HG03139 (cell line): ENCODE measurements around the gene COL6A6.

Experiments used
- ATAC-seq: cut with Tn5 transposase; IDR thresholded peaks from one replicate; pipeline ENCODE4 v1.9.1; 2021; ENCODE audit not compliant: unreplicated experiment

The COL6A6 gene, protein sequence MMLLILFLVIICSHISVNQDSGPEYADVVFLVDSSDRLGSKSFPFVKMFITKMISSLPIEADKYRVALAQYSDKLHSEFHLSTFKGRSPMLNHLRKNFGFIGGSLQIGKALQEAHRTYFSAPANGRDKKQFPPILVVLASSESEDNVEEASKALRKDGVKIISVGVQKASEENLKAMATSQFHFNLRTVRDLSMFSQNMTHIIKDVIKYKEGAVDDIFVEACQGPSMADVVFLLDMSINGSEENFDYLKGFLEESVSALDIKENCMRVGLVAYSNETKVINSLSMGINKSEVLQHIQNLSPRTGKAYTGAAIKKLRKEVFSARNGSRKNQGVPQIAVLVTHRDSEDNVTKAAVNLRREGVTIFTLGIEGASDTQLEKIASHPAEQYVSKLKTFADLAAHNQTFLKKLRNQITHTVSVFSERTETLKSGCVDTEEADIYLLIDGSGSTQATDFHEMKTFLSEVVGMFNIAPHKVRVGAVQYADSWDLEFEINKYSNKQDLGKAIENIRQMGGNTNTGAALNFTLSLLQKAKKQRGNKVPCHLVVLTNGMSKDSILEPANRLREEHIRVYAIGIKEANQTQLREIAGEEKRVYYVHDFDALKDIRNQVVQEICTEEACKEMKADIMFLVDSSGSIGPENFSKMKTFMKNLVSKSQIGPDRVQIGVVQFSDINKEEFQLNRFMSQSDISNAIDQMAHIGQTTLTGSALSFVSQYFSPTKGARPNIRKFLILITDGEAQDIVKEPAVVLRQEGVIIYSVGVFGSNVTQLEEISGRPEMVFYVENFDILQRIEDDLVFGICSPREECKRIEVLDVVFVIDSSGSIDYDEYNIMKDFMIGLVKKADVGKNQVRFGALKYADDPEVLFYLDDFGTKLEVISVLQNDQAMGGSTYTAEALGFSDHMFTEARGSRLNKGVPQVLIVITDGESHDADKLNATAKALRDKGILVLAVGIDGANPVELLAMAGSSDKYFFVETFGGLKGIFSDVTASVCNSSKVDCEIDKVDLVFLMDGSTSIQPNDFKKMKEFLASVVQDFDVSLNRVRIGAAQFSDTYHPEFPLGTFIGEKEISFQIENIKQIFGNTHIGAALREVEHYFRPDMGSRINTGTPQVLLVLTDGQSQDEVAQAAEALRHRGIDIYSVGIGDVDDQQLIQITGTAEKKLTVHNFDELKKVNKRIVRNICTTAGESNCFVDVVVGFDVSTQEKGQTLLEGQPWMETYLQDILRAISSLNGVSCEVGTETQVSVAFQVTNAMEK (N-terminal part only)

DNA sequence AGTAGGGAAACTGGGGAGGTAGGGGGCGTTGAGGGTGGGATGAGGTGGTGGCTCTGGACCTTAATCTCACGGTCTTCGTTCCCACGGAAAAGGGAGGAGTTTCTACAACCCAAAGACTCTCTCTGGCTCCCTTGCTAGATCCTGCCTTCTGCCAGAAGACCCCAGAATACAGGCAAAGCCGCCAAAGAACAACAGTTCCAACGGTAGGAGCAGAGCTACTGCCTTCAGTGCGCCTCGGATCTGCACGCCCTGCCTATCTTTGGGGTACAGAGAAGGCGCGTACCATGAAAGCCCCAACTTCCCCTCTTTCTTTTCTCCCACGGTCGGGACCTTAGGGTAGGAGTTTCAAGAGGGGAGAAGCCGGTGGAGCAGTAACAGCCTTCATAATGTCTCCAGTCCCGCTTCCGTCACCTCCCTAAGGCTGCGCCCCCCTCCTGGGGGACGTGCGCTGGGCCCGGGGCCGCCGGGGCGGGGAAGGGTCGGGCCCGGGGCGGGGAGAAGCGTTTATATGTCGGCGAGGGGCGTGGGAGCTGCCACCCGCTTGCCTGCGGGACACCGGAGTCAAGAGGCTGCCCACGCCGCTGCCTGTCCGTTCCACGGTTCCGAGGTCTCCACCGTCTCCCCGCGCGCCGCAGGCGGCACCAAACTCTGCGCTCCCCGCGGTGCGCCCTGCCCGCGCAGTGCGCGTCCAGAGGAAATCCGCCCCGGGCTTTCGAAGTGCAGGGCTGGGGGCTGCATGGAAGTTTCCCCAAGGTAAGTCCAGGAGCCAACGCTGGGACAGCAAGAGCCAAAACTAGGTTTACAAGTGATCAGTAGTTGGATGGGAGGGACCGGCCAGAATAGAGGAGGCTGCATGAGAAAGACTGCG lies at the start of gene COL6A6:
Gene COL6A6, plus strand, starts transcription at position 533 of the 868 bp plus-strand sequence. CDS start 43,188 bp downstream, outside the sequence.
- no peak for ATAC-seq

DNA sequence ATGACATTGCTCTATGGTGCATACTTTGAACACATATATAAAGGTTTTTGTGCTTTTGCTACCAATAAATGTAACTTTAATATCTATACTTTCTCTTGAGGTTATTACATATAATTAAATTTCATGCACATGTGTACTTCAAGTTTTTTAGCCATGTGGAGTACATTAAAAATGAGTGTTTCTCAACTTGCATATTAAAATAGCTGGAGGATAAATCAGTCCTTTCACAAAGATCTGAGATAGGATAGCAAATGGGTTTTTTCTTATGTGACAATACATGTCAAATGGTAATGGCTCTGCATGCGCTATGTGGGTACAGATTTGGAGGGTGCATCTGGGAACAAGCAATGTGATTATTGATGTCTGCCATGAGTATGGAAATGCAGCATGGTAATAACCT lies 48.7 kb upstream of the COL6A6 start:
- no peak for ATAC-seq

DNA sequence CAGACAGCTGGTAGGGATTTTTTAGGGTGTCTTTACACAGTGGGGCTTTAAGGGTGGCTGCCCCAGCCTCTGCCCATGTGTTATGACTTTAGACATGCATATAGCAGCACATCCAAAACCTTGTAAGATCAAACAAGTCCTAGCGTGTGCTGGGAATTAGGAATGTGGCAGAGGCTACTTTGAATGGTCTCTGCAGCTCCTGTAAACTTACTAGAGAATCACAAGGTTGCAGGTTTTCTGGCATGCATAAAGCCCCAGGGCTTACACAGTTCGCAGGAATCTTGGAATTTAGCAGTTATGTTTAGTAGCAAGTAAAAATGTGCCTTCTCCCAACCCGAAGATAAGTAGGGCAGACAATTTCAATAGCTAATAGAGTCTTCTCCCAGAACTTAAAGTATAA lies 46.9 kb upstream of the COL6A6 start:
- no peak for ATAC-seq

DNA sequence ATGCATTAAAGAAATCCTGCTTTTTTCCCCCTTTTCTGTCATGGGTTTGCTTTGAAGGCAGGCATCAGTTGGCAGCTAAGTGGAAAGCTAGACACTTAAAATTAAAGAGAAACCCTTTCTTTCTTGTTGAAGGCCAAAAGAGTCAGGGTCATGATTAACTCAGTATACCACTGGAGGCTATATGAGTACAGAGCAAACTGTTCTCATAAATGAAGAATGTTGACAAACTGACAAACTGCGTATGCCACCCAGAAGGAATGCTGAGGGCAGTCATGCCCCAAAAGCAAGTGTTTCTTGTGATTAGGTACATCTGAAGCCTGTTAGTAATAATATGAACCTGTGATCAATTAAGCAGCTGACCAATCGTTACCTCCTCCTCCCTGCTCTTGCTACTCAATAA lies 43.6 kb upstream of the COL6A6 start:
- no peak for ATAC-seq

DNA sequence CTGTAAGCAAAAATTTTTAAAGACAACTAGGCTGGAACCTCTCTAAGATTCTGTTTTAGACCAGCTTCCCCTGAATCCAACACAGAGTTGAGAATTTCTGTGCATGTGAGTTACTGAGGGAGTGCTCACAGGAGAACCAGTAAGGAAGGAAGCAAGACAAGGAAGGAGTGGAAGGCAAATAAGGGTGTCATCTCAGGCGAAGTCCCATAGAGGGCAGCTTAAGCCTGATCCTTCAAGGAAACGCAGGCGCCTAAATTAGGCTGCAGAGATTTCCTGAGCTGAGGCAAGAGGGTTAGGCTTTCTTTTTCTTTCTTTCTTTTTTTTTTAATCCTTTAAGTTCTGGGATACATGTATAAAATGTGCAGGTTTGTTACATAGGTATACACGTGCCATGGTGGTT lies 36.2 kb upstream of the COL6A6 start:
- no peak for ATAC-seq

DNA sequence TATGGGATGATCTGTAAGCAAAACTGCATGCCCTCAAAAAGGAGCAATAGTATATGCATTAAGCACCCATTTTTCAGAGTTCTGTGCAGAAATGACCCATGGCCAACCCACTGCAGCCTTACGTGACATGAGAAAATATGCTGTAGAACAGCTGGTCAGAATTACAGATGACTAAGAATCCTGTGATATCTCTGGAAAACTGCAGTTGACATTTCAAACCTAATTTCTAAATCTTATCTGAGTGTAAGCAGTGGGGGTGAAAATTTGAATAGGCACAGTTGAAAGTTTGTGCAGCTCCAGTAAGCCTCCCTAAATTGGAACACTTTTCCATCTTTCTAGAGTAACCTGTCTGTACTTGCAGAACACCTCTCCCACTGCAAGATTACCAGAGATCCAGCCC lies 28.7 kb upstream of the COL6A6 start:
- ATAC-seq: no peak

DNA sequence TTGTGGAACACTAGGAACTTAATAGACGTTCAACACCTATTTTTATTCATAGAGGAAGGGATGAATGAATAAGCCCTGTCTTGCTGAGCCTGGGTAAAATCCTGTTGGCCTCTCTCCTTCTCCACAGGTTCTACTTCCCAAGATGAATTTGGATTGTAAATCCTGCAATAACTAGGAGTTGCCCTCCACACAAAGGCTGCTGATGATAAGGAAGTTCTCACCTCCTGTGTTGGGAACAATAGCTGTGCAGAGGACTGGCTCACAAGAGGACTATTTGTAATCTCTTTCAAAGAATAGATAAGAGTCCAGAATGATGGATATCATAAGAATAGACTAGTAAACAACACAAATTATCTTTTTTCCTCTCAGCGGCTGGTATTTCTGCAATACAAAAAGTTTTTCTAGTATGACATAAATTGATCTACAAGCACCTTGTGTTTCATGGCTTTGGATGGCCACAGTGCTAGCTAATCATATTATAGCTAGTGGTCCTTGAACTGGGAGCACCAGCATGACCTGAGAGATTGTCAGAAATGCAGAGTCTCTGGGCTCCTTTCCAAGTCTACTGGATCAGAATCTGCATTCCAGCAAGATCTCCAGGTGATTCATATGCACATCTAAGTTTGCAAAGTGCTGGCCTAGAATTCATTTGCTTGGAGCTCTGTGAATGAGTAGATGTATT lies 28.1 kb upstream of the COL6A6 start:
- ATAC-seq: no peak

DNA sequence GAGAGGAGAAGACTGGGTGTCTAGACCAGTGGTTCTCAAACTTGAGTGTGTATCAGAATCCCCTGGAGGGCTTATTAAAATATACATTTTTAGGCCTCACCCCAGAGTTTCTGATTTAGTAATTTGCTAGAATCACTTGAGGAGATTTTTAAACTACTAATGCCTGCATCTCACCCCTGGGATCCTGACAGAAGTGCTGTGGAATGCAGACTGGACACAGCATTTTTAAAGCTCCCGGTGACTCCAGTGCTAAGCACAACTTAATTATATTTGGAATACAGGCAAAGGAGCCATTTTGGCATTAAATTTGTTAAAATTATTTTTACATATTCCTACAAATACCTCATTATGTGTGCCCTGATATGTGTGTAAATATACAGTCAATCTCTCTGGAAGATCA lies 26.7 kb upstream of the COL6A6 start:
- ATAC-seq: no peak

DNA sequence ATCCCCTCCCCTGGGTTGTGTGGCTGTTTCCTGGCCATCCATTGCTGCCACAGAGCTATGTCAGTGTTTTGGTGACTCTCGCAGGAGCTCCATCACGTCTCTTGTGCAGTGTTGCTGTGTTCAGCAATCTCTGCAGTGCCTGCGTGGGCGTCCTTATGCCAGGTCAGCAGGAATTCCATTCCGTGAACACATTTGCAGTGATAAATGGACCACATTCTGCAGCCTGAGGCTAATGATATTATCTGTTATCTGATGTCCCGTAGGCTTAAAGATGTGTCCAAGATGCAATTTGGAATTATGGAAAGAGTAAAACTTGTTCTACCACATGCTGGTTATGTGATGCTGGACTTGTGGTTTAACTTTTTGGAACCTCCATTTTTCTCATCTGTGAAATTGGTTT lies 25.5 kb upstream of the COL6A6 start:
- no peak for ATAC-seq

DNA sequence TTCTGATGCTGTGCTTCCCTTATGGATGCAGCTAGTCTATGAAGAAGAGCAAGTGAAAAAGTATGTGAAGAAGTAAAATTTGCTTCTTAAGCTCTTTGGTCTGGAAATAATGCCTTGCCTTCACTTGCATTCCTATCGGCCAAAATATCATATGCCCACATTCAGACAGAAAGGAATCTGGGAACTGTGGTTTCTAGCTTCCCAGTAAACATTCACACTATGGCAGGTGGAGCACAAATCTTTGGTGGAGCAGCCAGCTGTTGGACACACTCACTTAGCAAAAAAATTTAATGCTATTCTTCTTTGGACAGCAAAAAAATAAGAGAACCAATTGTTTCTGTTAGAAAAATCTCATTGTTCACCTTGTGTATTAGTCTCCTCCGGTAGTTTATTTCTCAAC lies 12.3 kb upstream of the COL6A6 start:
- no peak for ATAC-seq

DNA sequence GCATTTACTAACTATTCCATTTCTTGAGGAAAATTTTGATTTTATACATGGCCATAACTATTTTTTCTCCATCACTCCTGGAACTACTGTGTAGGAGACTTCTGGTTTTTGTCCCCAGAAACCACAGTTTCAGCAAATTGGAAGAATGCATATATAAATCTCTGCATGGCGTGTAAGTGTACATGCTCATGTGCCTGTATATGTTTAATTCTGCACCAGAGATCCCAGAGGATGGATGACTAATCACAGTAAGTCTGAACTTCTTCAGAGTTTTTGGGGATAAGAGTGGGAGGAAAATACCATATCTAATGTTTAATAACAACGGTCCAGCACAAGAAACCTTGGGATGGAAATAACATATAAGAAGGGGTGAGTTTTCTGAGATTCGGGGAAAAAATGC lies 10.9 kb upstream of the COL6A6 start:
- no peak for ATAC-seq

DNA sequence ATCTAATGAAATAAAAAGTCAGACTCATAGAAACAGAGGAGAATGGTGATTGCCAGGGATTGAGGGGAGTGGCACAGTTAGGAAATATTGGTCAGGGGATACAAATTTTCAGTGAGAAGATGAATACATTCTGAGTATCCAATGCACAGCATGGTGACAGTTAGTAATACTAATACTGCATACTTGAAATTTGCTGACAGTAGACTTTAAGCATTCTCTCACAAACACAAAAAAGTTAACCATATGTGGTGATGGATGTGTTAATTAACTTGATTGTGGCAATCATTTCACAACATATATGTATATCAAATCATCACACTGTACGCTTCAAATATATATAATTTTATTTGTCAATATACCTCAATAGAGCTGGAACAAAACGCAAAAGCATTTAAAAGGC lies 9.2 kb upstream of the COL6A6 start:
- no peak for ATAC-seq

DNA sequence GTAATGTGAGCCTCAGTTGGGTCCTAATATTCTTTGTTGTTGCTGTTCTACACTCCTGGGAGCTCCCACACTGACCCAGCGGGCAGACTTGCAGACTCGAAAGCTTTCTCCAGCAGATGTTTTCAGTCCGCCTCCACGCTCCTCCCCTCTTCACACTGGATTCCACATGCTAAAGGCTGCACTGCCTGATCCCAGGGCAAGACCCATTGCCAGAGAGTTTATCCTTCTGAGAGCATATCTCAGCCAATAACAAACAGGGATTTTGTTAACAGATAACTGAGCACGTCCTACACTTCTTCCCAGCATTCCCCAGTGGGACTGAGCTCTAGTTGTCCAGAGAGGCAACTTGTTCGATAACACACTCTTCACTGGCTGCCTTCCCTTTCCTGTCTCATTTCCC lies 8.0 kb upstream of the COL6A6 start:
- no peak for ATAC-seq

DNA sequence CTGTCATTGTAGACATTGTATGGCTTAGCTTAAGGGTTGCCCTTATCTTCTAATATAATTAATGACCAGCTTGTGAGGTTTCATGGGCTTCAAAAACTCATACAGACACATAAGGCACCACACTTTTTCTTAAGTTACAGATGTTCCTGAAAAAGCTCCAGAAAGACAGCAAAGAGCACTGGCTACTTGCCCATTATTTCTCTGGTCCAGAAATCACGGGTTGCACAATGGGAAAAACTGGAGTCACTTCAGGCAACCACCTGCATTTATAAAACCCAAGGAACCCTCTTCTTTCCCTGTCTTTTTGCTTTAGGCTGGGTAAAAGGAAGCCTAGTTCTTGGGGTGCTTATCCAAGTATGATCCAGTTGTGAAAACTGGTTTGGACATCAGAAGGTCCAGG lies 2.3 kb upstream of the COL6A6 start:
- ATAC-seq: no peak

DNA sequence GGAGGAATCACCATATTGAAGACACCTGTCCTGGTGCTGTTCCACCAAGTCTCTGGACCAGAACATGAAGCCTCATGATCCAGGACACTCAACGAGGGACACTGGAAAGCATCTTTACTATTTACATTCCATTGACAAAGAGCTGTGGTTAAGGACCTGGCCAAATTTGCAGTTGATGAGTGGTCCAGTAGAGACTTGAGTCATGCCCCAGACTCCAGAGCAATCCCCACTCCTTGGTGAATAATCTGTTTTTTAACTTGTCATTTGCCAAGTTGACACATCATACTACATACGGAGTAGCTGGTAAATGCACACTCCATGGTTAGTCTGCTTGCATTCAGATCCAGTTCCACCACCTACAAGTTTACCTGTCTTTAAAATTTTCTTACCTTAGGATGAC lies 1.2 kb upstream of the COL6A6 start:
- no peak for ATAC-seq

DNA sequence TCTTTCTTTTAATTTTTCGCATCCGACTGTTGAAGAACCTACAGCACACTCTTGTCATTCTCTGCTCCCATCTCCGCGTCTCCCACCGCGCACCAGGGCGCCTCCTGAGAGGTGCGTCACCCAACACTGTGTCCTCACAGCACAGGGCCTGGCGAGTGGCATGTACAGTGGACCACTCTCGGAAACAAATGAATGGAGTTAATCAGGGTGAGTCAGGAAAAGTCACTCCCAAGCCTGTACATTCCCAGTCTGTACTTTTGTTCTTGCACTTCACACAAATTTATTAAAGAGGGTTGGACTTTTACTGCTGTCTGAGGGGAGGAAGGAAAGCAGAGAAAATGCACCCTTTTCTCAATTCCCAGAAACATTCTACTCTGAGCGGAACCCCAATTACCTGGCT lies 625 bp downstream of the COL6A6 start:
- ATAC-seq: no peak

DNA sequence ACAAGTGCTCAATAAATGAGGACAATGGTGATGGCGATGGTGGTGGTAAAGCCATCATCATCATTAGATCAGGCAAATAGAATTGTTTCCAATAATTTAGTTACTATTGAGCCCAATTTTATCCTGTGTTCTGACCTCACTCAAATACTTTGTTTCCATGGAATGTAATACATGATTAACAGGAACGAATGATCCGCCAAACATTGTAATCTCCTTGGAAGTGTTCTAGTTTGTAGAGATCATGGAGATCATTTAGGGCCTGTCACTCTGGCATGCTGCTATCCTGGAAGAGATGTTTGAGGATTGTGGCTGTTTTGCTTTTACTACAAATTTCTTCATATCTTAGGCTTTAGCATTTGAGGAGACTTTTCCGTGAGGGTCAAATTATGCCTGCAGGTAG lies 2.8 kb downstream of the COL6A6 start:
- ATAC-seq: no peak

DNA sequence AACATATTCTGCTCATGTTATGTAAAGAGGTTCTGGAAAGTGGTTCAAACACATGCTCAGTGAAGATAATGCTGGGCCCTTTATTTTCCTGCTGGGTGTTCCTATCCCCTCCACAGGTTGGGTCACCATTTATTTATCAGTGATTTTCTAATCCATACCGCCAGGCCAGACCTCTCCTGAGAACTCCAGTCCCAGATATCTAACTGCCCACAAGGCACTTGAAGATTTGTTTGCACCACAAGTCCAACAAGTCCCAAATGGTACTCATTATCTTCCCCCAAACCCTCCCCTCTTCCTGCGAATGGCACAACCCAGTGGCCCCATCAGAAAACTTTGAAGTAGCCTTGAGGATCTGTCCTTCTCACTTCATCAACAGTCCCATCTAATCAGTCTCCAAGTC lies 5.4 kb downstream of the COL6A6 start:
- no peak for ATAC-seq

DNA sequence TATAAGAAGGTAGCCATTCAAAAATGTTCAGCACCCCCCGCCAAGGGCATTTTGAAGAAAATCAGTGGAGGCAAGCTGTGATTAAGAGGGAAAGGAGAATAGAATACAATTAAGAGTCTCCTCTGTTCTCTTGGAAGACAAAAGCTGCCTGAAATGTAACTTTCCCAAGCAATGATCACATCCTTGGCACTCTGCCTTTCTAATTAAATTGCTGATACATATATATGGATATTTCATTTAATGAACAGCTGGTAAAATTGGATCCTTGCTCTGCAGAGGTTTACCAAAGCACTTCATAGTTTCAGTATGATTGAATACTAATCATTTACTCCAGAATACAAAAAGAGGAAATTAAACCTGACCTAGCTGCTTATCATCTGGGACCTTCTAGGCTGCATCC lies 10.4 kb downstream of the COL6A6 start:
- ATAC-seq: no peak

DNA sequence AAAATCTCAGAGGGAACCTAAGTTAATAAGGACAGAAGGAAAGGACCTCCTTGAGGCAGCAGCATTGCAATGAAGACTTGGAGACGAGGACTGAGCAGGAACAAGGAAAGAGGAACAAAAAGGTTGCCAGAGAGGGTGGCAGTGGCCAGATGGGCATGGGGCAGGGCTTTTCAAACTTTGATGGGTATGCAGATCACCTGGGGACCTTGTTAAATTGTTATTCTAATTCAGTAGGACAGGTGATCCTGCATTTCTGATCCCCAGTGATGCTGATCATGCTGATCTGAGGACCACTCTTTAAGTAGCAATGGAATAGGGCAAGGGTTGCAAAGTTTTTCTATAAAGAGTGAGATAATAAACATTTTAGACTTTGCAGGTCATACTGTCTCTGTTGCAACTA lies 11.1 kb downstream of the COL6A6 start:
- no peak for ATAC-seq
